ENCODE data around the gene WWC2. TPM values are rescaled to one million over a fixed set of nuclear protein-coding genes. Genes with fewer than 3 reads are reported as not detected.

Gene WWC2
- total RNA-seq, 2 experiments from 2014 or later: 0.91 to 1.2 TPM

DNA sequence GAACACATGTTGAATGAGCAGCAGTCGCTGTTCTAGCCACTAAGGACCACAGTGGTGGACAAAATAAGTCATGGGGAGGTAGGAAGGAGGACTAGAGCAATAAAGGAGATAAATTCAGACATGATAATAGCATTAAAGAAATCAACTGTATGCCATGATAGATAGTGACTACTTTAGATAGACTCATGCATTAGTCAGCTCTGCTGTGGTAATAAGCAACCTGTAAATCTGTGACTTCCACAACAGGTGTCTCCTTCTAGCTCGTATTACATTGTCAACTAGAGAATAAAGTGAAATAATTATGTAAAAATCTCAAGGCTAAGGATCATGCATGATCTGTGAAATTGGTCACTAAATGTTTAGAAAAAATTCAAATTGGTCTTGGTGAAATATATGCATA lies 77.9 kb downstream of the WWC2 start:
- H3K27me3 Mint-ChIP-seq: peaks cover 5% of the 10 kb centered on the region
- POLR2A ChIA-PET: no interaction called here
- no peaks in the 10 kb centered on the region for H3K9me3 Mint-ChIP-seq
- DNase-seq (no peak), ATAC-seq (ENCODE audit: low read depth) (no peak)
- no peaks in the 10 kb centered on the region for H3K36me3 Mint-ChIP-seq
- no peak overlapping the region for H3K27ac Mint-ChIP-seq
- peaks cover 4% of the 10 kb centered on the region for H3K4me1 Mint-ChIP-seq
- no peak overlapping the region for H3K4me3 Mint-ChIP-seq

DNA sequence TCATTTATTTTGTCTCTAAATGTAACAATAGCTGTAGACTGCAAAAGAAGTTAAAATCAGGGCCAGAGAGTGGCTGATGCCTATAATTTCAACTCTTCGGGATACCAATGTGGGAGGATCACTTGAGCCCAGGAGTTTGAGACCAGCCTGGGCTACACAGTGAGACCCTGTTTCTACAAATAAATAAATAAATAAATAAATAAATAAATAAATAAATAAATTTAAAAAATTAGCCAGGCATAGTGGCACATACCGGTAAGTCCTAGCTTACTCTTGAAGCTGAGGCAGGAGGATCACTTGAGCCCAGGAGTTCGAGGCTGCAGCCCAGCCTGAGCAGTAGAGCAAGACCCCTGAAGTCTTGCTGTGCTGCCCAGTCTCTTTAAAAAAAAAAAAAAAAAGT lies 79.1 kb downstream of the WWC2 start:
- H3K9me3 Mint-ChIP-seq: no peaks in the 10 kb centered on the region
- no peak overlapping the region for H3K27ac Mint-ChIP-seq
- DNase-seq (no peak), ATAC-seq (ENCODE audit: low read depth) (no peak)
- no peak overlapping the region for H3K4me3 Mint-ChIP-seq
- H3K4me1 Mint-ChIP-seq: peaks cover 4% of the 10 kb centered on the region
- H3K36me3 Mint-ChIP-seq: no peaks in the 10 kb centered on the region
- POLR2A ChIA-PET: interaction anchor here (0.6 kb wide), 1 partner anchor 81 kb away, joined by 3 read pairs; no protein-coding TSS in a partner anchor
- peaks cover 7% of the 10 kb centered on the region for H3K27me3 Mint-ChIP-seq

DNA sequence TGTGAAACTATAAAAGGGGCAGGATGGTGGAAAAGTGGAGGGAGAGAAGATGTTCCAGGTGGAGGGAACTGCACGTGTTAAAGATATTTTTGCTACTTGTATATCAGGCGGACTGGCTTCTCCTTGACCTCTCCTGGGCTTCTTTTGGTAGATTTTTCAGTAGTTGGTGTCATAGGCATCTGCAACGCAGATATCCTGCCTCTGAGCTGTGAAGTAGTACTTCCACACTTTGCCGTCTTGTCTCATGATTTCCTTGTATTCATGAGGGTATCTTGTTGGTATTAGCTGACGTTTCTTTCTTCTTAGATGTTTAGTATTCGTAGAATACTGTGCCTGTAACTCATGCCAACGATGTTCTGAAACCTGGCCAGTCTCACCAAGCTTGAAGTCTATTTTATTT lies 81.0 kb downstream of the WWC2 start:
- DNase-seq (no peak), ATAC-seq (ENCODE audit: low read depth) (no peak)
- Mint-ChIP-seq H3K36me3 (peaks cover 1% of the 10 kb centered on the region), H3K4me3 (no peak overlapping the region), H3K27ac (no peak overlapping the region), H3K27me3 (peaks cover 13% of the 10 kb centered on the region), H3K4me1 (peaks cover 4% of the 10 kb centered on the region), H3K9me3 (peaks cover 3% of the 10 kb centered on the region)
- POLR2A ChIA-PET: no interaction called here

- POLR2A ChIA-PET: no interaction called here
- ATAC-seq (ENCODE audit: low read depth): no peak
- no peak for DNase-seq
- H3K36me3 Mint-ChIP-seq: peaks cover 1% of the 10 kb centered on the region
- H3K4me3 Mint-ChIP-seq: no peak overlapping the region
- H3K27ac Mint-ChIP-seq: no peak overlapping the region
- peaks cover 3% of the 10 kb centered on the region for H3K9me3 Mint-ChIP-seq
- H3K27me3 Mint-ChIP-seq: peaks cover 13% of the 10 kb centered on the region
- H3K4me1 Mint-ChIP-seq: peaks cover 6% of the 10 kb centered on the region
These were observed 81.6 kb downstream of the WWC2 start for GRCh38 chr4:183180621-183181020.

DNA sequence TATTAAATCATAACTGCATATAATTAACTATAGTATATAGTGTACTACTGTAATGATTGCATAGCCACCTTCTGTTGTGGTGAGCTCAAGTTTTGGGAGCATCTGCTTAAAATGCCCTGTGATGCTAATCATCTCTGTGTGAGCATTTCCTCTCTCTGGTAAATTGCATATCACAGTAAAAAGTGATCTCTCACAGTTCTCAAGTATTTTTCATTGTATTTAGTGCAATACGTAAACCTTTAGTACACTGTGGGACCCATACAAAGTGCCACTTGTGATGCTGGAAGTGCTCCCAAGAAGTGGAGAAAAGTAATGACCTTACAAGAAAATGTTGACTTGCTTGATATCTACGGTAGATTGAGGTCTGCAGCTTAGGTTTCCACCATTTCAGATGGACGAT lies 82.0 kb downstream of the WWC2 start:
- Mint-ChIP-seq H3K4me3 (no peak overlapping the region), H3K27me3 (peaks cover 13% of the 10 kb centered on the region), H3K9me3 (peaks cover 3% of the 10 kb centered on the region), H3K27ac (no peak overlapping the region), H3K4me1 (peaks cover 6% of the 10 kb centered on the region), H3K36me3 (peaks cover 1% of the 10 kb centered on the region)
- POLR2A ChIA-PET: no interaction called here
- DNase-seq: no peak
- no peak for ATAC-seq (ENCODE audit: low read depth)

GRCh38 chr4:183182873-183183725 lies 84.0 kb downstream of the WWC2 start:
- Mint-ChIP-seq H3K27ac (no peak overlapping the region), H3K36me3 (peaks cover 1% of the 10 kb centered on the region), H3K4me1 (peaks cover 6% of the 10 kb centered on the region), H3K27me3 (peaks cover 19% of the 10 kb centered on the region), H3K9me3 (peaks cover 3% of the 10 kb centered on the region), H3K4me3 (no peak overlapping the region)
- POLR2A ChIA-PET: no interaction called here
- DNase-seq (no peak), ATAC-seq (ENCODE audit: low read depth) (no peak)

DNA sequence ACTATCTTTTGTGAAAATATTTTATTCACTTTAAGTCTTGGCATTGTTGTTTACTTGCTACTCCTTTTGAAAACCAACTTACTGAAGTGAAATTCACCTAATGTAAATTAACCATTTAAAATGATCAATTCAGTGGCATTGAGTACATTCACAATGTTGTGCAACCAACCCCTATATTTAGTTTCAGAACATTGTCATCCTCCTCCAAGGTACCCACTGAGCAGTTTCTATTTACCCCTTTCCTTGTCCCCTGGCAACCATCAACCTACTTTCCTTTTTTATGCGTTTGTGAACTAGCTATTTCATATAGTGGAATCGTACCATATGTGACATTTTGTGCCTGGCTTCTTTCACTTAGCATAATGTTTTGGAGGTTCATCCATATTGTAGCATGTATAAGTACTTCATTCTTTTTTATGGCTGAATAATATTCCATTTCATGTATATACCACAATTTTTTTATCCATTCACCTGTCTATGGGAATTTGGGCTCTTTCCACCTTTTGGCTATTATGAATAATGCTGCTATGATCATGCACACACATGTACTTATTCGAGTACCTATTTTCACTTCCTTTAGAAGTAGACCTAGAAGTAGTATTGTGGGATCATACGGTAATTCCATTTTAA lies 85.0 kb downstream of the WWC2 start:
- Mint-ChIP-seq H3K4me3 (no peak overlapping the region), H3K27ac (no peak overlapping the region), H3K4me1 (peaks cover 3% of the 10 kb centered on the region), H3K9me3 (peaks cover 3% of the 10 kb centered on the region), H3K36me3 (peaks cover 1% of the 10 kb centered on the region), H3K27me3 (peaks cover 21% of the 10 kb centered on the region)
- no peak for DNase-seq
- POLR2A ChIA-PET: no interaction called here
- no peak for ATAC-seq (ENCODE audit: low read depth)

GRCh38 chr4:183185018-183185417 lies 86.0 kb downstream of the WWC2 start:
- H3K4me1 Mint-ChIP-seq: peaks cover 2% of the 10 kb centered on the region
- H3K36me3 Mint-ChIP-seq: peaks cover 1% of the 10 kb centered on the region
- no peak overlapping the region for H3K27ac Mint-ChIP-seq
- H3K9me3 Mint-ChIP-seq: peaks cover 3% of the 10 kb centered on the region
- DNase-seq: no peak
- peaks cover 24% of the 10 kb centered on the region for H3K27me3 Mint-ChIP-seq
- H3K4me3 Mint-ChIP-seq: no peak overlapping the region
- POLR2A ChIA-PET: no interaction called here
- ATAC-seq (ENCODE audit: low read depth): no peak

- DNase-seq (no peak), ATAC-seq (ENCODE audit: low read depth) (no peak)
- Mint-ChIP-seq H3K36me3 (peaks cover 1% of the 10 kb centered on the region), H3K27ac (no peak overlapping the region), H3K9me3 (peaks cover 3% of the 10 kb centered on the region), H3K27me3 (peaks cover 24% of the 10 kb centered on the region), H3K4me3 (no peak overlapping the region), H3K4me1 (peaks cover 2% of the 10 kb centered on the region)
- POLR2A ChIA-PET: no interaction called here
These were observed 86.5 kb downstream of the WWC2 start for GRCh38 chr4:183185559-183185958.

DNA sequence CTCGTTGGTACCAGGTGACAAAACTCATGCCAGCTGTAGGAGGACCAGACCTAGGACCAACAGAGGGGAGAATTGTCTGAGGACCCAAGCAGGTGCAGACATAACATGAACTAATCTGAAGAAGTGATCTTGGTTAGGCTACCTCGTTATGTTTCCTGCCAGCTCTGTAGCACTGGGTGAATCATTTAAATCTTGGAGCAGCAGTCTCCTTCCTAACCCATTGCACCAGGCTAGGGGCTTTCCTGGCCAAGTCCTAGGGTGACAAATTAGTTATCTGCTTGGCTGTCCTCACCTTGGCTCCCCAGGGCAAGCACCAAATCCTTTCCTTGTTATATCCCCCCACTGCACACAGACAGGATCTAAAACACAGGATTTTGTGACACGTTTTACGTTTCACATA lies 87.8 kb downstream of the WWC2 start:
- Mint-ChIP-seq H3K9me3 (peaks cover 3% of the 10 kb centered on the region), H3K36me3 (peaks cover 1% of the 10 kb centered on the region), H3K4me3 (no peak overlapping the region), H3K27me3 (peaks cover 23% of the 10 kb centered on the region), H3K27ac (no peak overlapping the region), H3K4me1 (peaks cover 2% of the 10 kb centered on the region)
- ATAC-seq (ENCODE audit: low read depth) (no peak), DNase-seq (no peak)
- POLR2A ChIA-PET: no interaction called here

- H3K9me3 Mint-ChIP-seq: no peaks in the 10 kb centered on the region
- no peak overlapping the region for H3K27ac Mint-ChIP-seq
- ATAC-seq (ENCODE audit: low read depth) (no peak), DNase-seq (no peak)
- no peak overlapping the region for H3K4me3 Mint-ChIP-seq
- peaks cover 3% of the 10 kb centered on the region for H3K4me1 Mint-ChIP-seq
- POLR2A ChIA-PET: no interaction called here
- H3K36me3 Mint-ChIP-seq: no peaks in the 10 kb centered on the region
- H3K27me3 Mint-ChIP-seq: peaks cover 18% of the 10 kb centered on the region
These were observed 92.0 kb downstream of the WWC2 start for GRCh38 chr4:183190900-183191527.

DNA sequence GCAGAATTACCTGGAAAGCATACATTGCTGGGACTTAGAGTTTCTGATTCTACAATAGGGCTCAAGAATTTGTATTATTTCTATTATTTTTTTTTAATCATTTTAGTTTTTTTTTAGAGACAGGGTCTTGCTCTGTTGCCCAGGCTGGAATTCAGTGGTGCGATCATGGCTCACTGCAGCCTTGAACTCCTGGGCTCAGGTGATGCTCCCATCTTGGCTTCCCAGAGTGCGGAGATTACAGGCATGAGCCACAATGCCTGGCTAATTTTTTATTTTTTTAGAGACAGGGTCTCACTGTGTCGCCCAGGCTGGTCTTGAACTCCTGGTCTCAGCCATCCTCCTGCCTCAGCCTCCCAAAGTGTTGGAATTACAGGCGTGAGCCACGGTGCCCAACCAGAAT lies 92.6 kb downstream of the WWC2 start:
- no peak overlapping the region for H3K4me3 Mint-ChIP-seq
- peaks cover 3% of the 10 kb centered on the region for H3K4me1 Mint-ChIP-seq
- POLR2A ChIA-PET: no interaction called here
- no peak for DNase-seq
- H3K27me3 Mint-ChIP-seq: peaks cover 13% of the 10 kb centered on the region
- ATAC-seq (ENCODE audit: low read depth): no peak
- no peaks in the 10 kb centered on the region for H3K36me3 Mint-ChIP-seq
- H3K27ac Mint-ChIP-seq: no peak overlapping the region
- H3K9me3 Mint-ChIP-seq: no peaks in the 10 kb centered on the region

DNA sequence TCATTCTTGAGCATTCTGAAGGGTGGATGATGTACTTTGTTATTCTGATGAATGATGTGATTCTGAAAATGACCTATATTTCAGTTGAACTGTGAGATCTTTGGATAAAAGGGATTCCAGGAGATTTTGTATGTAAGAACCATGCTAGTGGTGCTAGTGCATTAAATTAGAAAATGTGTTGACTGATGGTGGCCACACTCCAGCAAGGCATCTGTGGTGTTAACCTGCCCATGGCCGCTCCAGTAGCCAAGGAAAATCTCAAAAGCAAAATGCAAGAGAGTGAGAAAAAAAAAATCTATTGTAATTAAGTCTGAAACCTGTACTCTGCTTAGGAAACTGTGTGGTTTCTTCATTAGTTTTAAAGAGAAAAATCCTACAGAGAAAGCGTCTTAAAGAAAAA lies 93.5 kb downstream of the WWC2 start:
- Mint-ChIP-seq H3K4me3 (no peak overlapping the region), H3K9me3 (no peaks in the 10 kb centered on the region), H3K4me1 (peaks cover 3% of the 10 kb centered on the region), H3K27ac (no peak overlapping the region), H3K36me3 (no peaks in the 10 kb centered on the region), H3K27me3 (peaks cover 13% of the 10 kb centered on the region)
- POLR2A ChIA-PET: no interaction called here
- ATAC-seq (ENCODE audit: low read depth): no peak
- no peak for DNase-seq
